H1 (cell line): ENCODE results near the gene DOCK9. TPM values are rescaled to one million over a fixed set of nuclear protein-coding genes. Genes with fewer than 3 reads are reported as not detected.

Experiments used
- CTCF ChIA-PET: fragments of 300-600 bp; sonication (Branson Sonifier 250); formaldehyde crosslinking; loops from one replicate; lab custom pipeline; 2021; ENCODE audit not compliant: partially characterized antibody; lab: Charles Lee
- POLR2A ChIA-PET: fragments of 300-600 bp; sonication (Branson Sonifier 250); formaldehyde crosslinking; loops from one replicate; lab custom pipeline; 2021; ENCODE audit warnings: inconsistent platforms; ENCODE audit not compliant: partially characterized antibody; lab: Charles Lee
- DNase-seq, 2 experiments: peaks; one replicate each; pipeline versions ENCODE4 v3.0.0 to v3.0.0-alpha.2; 2010 to 2022; ENCODE audit warnings: low spot score in 2 of 2, low read depth in 1 of 2, mixed read lengths in 1 of 2
- FAIRE-seq: peaks from 2 replicates; lab custom pipeline; 2011; peaks lifted over from hg19 to GRCh38; lab: Jason Lieb, UNC
- H2AFZ ChIP-seq: 2 replicates; pipeline ENCODE4 v1.8.1; 2012; ENCODE audit warnings: low read length, inconsistent platforms
- H2AK5ac ChIP-seq: 2 replicates; pipeline ENCODE4 v1.6.1; 2013; ENCODE audit warnings: low read depth, low read length
- H2BK120ac ChIP-seq: replicated peaks from 2 replicates; pipeline ENCODE3; 2013; ENCODE audit warnings: low read depth, low read length, inconsistent platforms
- H2BK12ac ChIP-seq: 2 replicates; pipeline ENCODE4 v1.6.1; 2013; ENCODE audit warnings: low read depth, low read length
- H2BK15ac ChIP-seq: 2 replicates; pipeline ENCODE4 v1.6.1; 2013; ENCODE audit warnings: low read length
- H2BK20ac ChIP-seq: 2 replicates; pipeline ENCODE4 v1.6.1; 2013; ENCODE audit warnings: low read length
- H2BK5ac ChIP-seq: 2 replicates; pipeline ENCODE4 v1.6.1; 2013; ENCODE audit warnings: low read depth, low read length
- H3K14ac ChIP-seq: 2 replicates; pipeline ENCODE4 v1.6.1; 2013; ENCODE audit warnings: inconsistent platforms; ENCODE audit not compliant: insufficient read length
- H3K18ac ChIP-seq: 2 replicates; pipeline ENCODE4 v1.6.1; 2013; ENCODE audit warnings: low read length; ENCODE audit errors: extremely low read depth
- H3K23ac ChIP-seq: 2 replicates; pipeline ENCODE4 v1.6.1; 2013; ENCODE audit warnings: inconsistent platforms; ENCODE audit not compliant: insufficient read length
- H3K23me2 ChIP-seq: 2 replicates; pipeline ENCODE4 v1.6.1; 2013; ENCODE audit warnings: low read depth, low read length
- H3K27ac ChIP-seq: 2 replicates; pipeline ENCODE4 v1.6.1; 2011; ENCODE audit warnings: low read depth, low read length, inconsistent platforms
- H3K27me3 ChIP-seq, 4 experiments: replicated peaks in 1 of 4; 1 replicate in 1 of 4; 2 replicates in 3 of 4; pipeline versions ENCODE4 v1.6.1 to v1.8.1; 2011 to 2013; ENCODE audit warnings: low read length in 3 of 4, mild to moderate bottlenecking in 3 of 4, inconsistent platforms in 2 of 4, mixed read lengths in 2 of 4, moderate library complexity in 1 of 4; ENCODE audit not compliant: control insufficient read depth in 3 of 4, insufficient read depth in 3 of 4; ENCODE audit errors: extremely low read depth in 1 of 4
- H3K36me3 ChIP-seq, 4 experiments: 2 replicates each; pipeline versions ENCODE4 v1.6.1 to v1.8.1; 2011 to 2013; ENCODE audit warnings: mild to moderate bottlenecking in 4 of 4, low read length in 3 of 4, moderate library complexity in 2 of 4, control low read depth in 1 of 4, inconsistent platforms in 1 of 4; ENCODE audit not compliant: insufficient read depth in 4 of 4, control insufficient read depth in 2 of 4
- H3K4ac ChIP-seq: replicated peaks from 2 replicates; pipeline ENCODE3; 2013; ENCODE audit warnings: low read length, low read depth, mixed read lengths, inconsistent platforms; ENCODE audit not compliant: insufficient read length
- H3K4me1 ChIP-seq, 4 experiments: replicated peaks in 1 of 4; 1 replicate in 1 of 4; 2 replicates in 3 of 4; pipeline versions ENCODE4 v1.6.1 to v1.8.1; 2011 to 2013; ENCODE audit warnings: low read length in 3 of 4, inconsistent platforms in 2 of 4, mixed read lengths in 1 of 4; ENCODE audit not compliant: insufficient read depth in 4 of 4, control insufficient read depth in 3 of 4
- H3K4me2 ChIP-seq, 2 experiments: 2 replicates each; pipeline versions ENCODE4 v1.6.1 to v1.8.1; 2011 to 2013; ENCODE audit warnings: low read depth in 2 of 2, low read length in 2 of 2, control low read depth in 1 of 2, inconsistent platforms in 1 of 2, mild to moderate bottlenecking in 1 of 2; ENCODE audit not compliant: insufficient read depth in 1 of 2
- H3K4me3 ChIP-seq, 4 experiments: fragments of 200-600, 300-600 bp in 1 of 4; sonication (generic), shearing (Covaris generic), sonication (Bioruptor Twin) in 1 of 4; 2 replicates each; pipeline versions ENCODE4 v1.5.1 to v1.8.1; 2011 to 2016; ENCODE audit warnings: low read length in 4 of 4, low read depth in 3 of 4, control low read depth in 2 of 4, inconsistent platforms in 2 of 4, mild to moderate bottlenecking in 2 of 4, mixed read lengths in 1 of 4, moderate library complexity in 1 of 4; ENCODE audit not compliant: insufficient read depth in 2 of 4; ENCODE audit errors: extremely low read depth in 1 of 4
- H3K56ac ChIP-seq: replicated peaks from 2 replicates; pipeline ENCODE3; 2013; ENCODE audit warnings: low read depth, mild to moderate bottlenecking, mixed read lengths, low read length, inconsistent platforms; ENCODE audit not compliant: insufficient read length
- H3K79me1 ChIP-seq: 2 replicates; pipeline ENCODE4 v1.6.1; 2013; ENCODE audit warnings: low read depth, low read length, control low read depth
- H3K79me2 ChIP-seq, 2 experiments: 2 replicates each; pipeline versions ENCODE4 v1.6.1 to v1.8.1; 2012 to 2013; ENCODE audit warnings: low read length in 2 of 2, mild to moderate bottlenecking in 2 of 2, inconsistent platforms in 1 of 2; ENCODE audit not compliant: insufficient read depth in 2 of 2, control insufficient read depth in 1 of 2
- H3K9ac ChIP-seq, 4 experiments: replicated peaks in 1 of 4; 1 replicate in 1 of 4; 2 replicates in 3 of 4; pipeline versions ENCODE4 v1.6.1 to v1.8.1; 2011 to 2013; ENCODE audit warnings: low read depth in 3 of 4, low read length in 3 of 4, control low read depth in 2 of 4, mild to moderate bottlenecking in 2 of 4, moderate library complexity in 2 of 4, inconsistent platforms in 1 of 4; ENCODE audit errors: extremely low read depth in 1 of 4
- H3K9me3 ChIP-seq, 2 experiments: 2 replicates each; pipeline versions ENCODE4 v1.6.1 to v1.8.1; 2012 to 2013; ENCODE audit warnings: mild to moderate bottlenecking in 2 of 2, moderate library complexity in 2 of 2, control low read depth in 1 of 2, inconsistent platforms in 1 of 2, low read depth in 1 of 2, low read length in 1 of 2, mixed read lengths in 1 of 2; ENCODE audit not compliant: insufficient read depth in 2 of 2
- H4K20me1 ChIP-seq, 2 experiments: replicated peaks in 1 of 2; 2 replicates each; pipeline versions ENCODE3 to v1.8.1; 2011 to 2013; ENCODE audit warnings: inconsistent platforms in 2 of 2, low read length in 2 of 2, mild to moderate bottlenecking in 1 of 2; ENCODE audit not compliant: insufficient read depth in 2 of 2, control insufficient read depth in 1 of 2
- H4K5ac ChIP-seq: 2 replicates; pipeline ENCODE4 v1.6.1; 2013; ENCODE audit warnings: low read length, low read depth, mixed read lengths, inconsistent platforms; ENCODE audit not compliant: insufficient read length
- H4K8ac ChIP-seq: 2 replicates; pipeline ENCODE4 v1.8.0; 2013; ENCODE audit warnings: mild to moderate bottlenecking, moderate library complexity, low read length, inconsistent platforms; ENCODE audit not compliant: insufficient read depth; ENCODE audit errors: extremely low read depth
- H4K91ac ChIP-seq: replicated peaks from 2 replicates; pipeline ENCODE3; 2013; ENCODE audit warnings: low read length, mixed read lengths, inconsistent platforms; ENCODE audit not compliant: insufficient read length
- TEAD4 ChIP-seq: IDR thresholded peaks from 2 replicates; pipeline ENCODE4 v1.6.1; 2012; ENCODE audit warnings: low read depth, low read length, inconsistent platforms, mixed read lengths
- ZNF274 ChIP-seq: IDR thresholded peaks from 2 replicates; pipeline ENCODE4 v1.7.0; 2012; ENCODE audit warnings: low read length, borderline replicate concordance; ENCODE audit errors: extremely low read depth
- WGBS, 2 experiments: shearing (Covaris generic) in 1 of 2; methylation state at CpG; one replicate each; pipeline versions ENCODE4 v1.1.6 to v1.1.7; 2013 to 2015; ENCODE audit warnings: low lambda C conversion rate in 2 of 2, mixed read lengths in 2 of 2, inconsistent platforms in 1 of 2, low coverage in 1 of 2, missing lambda C conversion rate in 1 of 2; ENCODE audit not compliant: insufficient replicate concordance in 2 of 2, insufficient coverage in 1 of 2, insufficient read length in 1 of 2; ENCODE audit errors: extremely low coverage in 1 of 2, missing lambda C conversion rate in 1 of 2; 5-methylcytosine and 5-hydroxymethylcytosine counted together
- polyA plus RNA-seq, 7 experiments: library from polyadenylated mRNA; depleted of rRNA in 3 of 7; stranded (reverse) in 5 of 7; unstranded in 2 of 7; fragments of >200 nt in 5 of 7; fragments of 200-250 nt in 2 of 7; gene quantifications; 1 replicate in 5 of 7; 2 replicates in 1 of 7; 4 replicates in 1 of 7; pipeline versions ENCODE4 v1.2.1 to v1.2.3, GENCODE V29; 2011 to 2013; ENCODE audit warnings: missing spikeins in 2 of 7, mixed read lengths in 2 of 7
- total RNA-seq: library from RNA; stranded (reverse); fragmentation: NEBNext Ultra II Directional; extraction: Animal tissue kit (Norgen Biotek cat#: 25700); gene quantifications from 2 replicates; pipeline ENCODE4 v1.2.1, GENCODE V29; 2021

The DOCK9 gene
- total and polyA plus RNA-seq, 2 of the 8 experiments (the other 6 are each of a cell fraction or from before 2014, with no cell fraction given), result 21.6 to 31.5 TPM

DNA sequence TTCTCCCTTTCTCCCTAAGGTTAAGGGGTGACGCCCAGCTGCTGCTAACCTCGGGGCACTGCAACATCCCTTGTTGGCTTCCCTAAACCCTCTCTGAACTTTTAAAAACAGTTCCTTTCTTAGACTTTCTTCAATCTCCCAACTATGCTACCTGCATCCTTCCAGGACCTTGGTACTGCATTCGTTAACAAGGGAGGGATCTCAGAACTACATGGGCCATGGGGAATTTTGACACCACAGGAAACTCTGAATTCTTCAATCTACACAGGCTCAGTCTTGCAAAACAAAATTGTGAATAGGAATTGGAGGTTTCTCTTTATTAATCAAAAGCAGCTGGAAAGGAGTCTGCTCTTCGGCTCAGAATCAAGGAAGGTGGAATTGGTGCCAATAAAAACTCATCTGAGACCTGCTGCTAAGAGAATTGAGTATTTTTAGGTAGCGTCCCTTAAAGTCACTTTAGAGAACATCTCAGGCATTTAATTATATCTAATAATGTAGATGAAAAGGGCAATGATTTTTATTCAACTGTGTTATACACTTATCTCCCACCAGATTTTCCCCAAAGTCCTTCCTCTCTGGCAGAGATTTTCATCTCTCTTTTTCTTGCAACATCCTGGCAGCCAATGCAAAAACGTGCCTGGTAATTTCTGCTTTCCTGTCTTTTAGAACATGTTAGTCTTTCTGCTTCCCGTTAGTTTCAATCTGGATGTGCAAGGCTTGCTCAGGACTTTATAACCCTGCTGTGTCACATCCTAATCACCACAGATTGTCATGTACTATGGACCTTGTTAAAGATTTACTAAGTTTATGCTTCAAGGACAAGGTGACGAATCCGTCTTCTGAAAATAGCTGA lies 156.3 kb downstream of the DOCK9 start:
- no peak overlapping the region for H3K56ac ChIP-seq
- no peak overlapping the region for H4K8ac ChIP-seq
- H3K27me3 ChIP-seq, result no peaks in the 10 kb centered on the region
- H2BK20ac ChIP-seq, result no peak overlapping the region
- no peak overlapping the region for H4K91ac ChIP-seq
- peak overlapping the region in 1 of 4 experiments; percentile 10; a peak in 1 of 8 replicates for H3K4me3 ChIP-seq
- no peak overlapping the region for H3K14ac ChIP-seq
- H3K36me3 ChIP-seq, result no peaks in the 10 kb centered on the region
- FAIRE-seq, result peak; percentile 87
- ChIA-PET CTCF (interaction anchor here (1.0 to 1.5 kb wide), 3 partner anchors 25 to 150 kb away, joined by 3 to 5 read pairs (median 3); no protein-coding TSS in a partner anchor), POLR2A (no interaction called here)
- no peaks in the 10 kb centered on the region for H3K23me2 ChIP-seq
- no peak for TF ChIP-seq ZNF274
- TF ChIP-seq TEAD4, result 0 out of 2 replicates have a peak, but pooled peaks have one; percentile 19
- H4K20me1 ChIP-seq, result no peaks in the 10 kb centered on the region
- H3K18ac ChIP-seq, result no peak overlapping the region
- H4K5ac ChIP-seq, result no peak overlapping the region
- no peak overlapping the region for H2BK120ac ChIP-seq
- peak overlapping the region; percentile 66 for H3K27ac ChIP-seq
- peaks cover 0 to 25% (median 10%) of the 10 kb centered on the region in 4 experiments; a peak in 5 of 7 replicates for H3K4me1 ChIP-seq
- peak overlapping the region in 1 of 4 experiments; percentile 57; a peak in 1 of 7 replicates for H3K9ac ChIP-seq
- H2BK12ac ChIP-seq, result 0 out of 2 replicates have a peak overlapping the region, but pooled peaks have one; percentile 55
- H3K4ac ChIP-seq, result no peak overlapping the region
- H3K9me3 ChIP-seq, result no peaks in the 10 kb centered on the region
- peak overlapping the region; percentile 98 for H2AFZ ChIP-seq
- peak overlapping the region; percentile 29 to 55; a peak in 2 of 4 replicates for H3K4me2 ChIP-seq
- no peaks in the 10 kb centered on the region for H3K79me1 ChIP-seq
- no peak overlapping the region for H2BK15ac ChIP-seq
- peak overlapping the region; percentile 68; the same call in 1 of the 2 replicates for H2BK5ac ChIP-seq
- no peaks in the 10 kb centered on the region for H3K79me2 ChIP-seq
- no peak for DNase-seq
- H2AK5ac ChIP-seq, result no peak overlapping the region
- H3K23ac ChIP-seq, result no peak overlapping the region
- 65% methylated on average over 9 of the region's 9 CpGs; no CpG with 5 or more reads in 1 of the 2 experiments for WGBS, 2 experiments
